SK-N-SH (cell line): ENCODE results near the gene C1QTNF8.

ENCODE experiments used
- CHD2 ChIP-seq: fragments of 150-350 bp; IDR thresholded peaks from 2 replicates; pipeline ENCODE4 v1.6.1; 2018; ENCODE audit warnings: low read length; ENCODE audit not compliant: partially characterized antibody
- CTCF ChIP-seq: fragments of 200-600 bp; sonication (generic); IDR thresholded peaks from 2 replicates; pipeline ENCODE4 v1.6.1; 2017; ENCODE audit warnings: antibody characterized with exemption, mild to moderate bottlenecking, moderate library complexity
- EZH2phosphoT487 ChIP-seq: fragments of 200-600 bp; sonication (generic); IDR thresholded peaks from 2 replicates; pipeline ENCODE4 v1.6.1; 2017; ENCODE audit warnings: low read depth, mixed run types, mild to moderate bottlenecking, antibody characterized with exemption, moderate library complexity, borderline replicate concordance
- FOXM1 ChIP-seq: IDR thresholded peaks from 2 replicates; pipeline ENCODE4 v1.4.0; 2012; ENCODE audit warnings: low read depth, mild to moderate bottlenecking
- GATA2 ChIP-seq: sonication (generic); formaldehyde crosslinking; IDR thresholded peaks from 2 replicates; pipeline ENCODE4 v1.5.0; 2020; ENCODE audit warnings: mild to moderate bottlenecking, missing genetic modification reagents
- JUND ChIP-seq: IDR thresholded peaks from 2 replicates; pipeline ENCODE4 v1.4.0; 2012
- MAX ChIP-seq: IDR thresholded peaks from 2 replicates; pipeline ENCODE4 v1.4.0; 2012; ENCODE audit warnings: low read depth
- POLR2AphosphoS5 ChIP-seq: IDR thresholded peaks from 2 replicates; pipeline ENCODE4 v1.6.1; 2012; ENCODE audit warnings: low read depth, low read length
- REST ChIP-seq: IDR thresholded peaks from 2 replicates; pipeline ENCODE4 v1.6.1; 2012; ENCODE audit warnings: mild to moderate bottlenecking, low read depth, low read length, moderate library complexity
- SIN3A ChIP-seq: IDR thresholded peaks from 2 replicates; pipeline ENCODE4 v1.6.1; 2012; ENCODE audit warnings: low read depth, mild to moderate bottlenecking, low read length, moderate library complexity, borderline replicate concordance
- SMC3 ChIP-seq: IDR thresholded peaks from 2 replicates; pipeline ENCODE4 v1.6.1; 2012; ENCODE audit warnings: low read depth, low read length, improper control_type of control experiment
- TAF1 ChIP-seq: IDR thresholded peaks from 2 replicates; pipeline ENCODE4 v1.6.1; 2012; ENCODE audit warnings: low read depth, mild to moderate bottlenecking, low read length, moderate library complexity, borderline replicate concordance
- USF2 ChIP-seq: fragments of 150-350 bp; IDR thresholded peaks from 2 replicates; pipeline ENCODE4 v1.6.1; 2017; ENCODE audit warnings: antibody characterized with exemption, low read length, low read depth, borderline replicate concordance
- ZBTB33 ChIP-seq: IDR thresholded peaks from 2 replicates; pipeline ENCODE4 v1.4.0; 2012; ENCODE audit warnings: low read depth, borderline replicate concordance

- TF ChIP-seq REST: no peak
- TF ChIP-seq CTCF: no peak
- no peak for TF ChIP-seq POLR2AphosphoS5
- TF ChIP-seq FOXM1: no peak
- TF ChIP-seq SMC3: no peak
- TF ChIP-seq EZH2phosphoT487: no peak
- TF ChIP-seq ZBTB33: no peak
- TF ChIP-seq JUND: no peak
- no peak for TF ChIP-seq SIN3A
- no peak for TF ChIP-seq GATA2 (CRISPR knock-in tag)
- TF ChIP-seq MAX: no peak
- TF ChIP-seq CHD2: no peak
- no peak for TF ChIP-seq TAF1
- no peak for TF ChIP-seq USF2
Observed at GRCh38 chr16:1096169-1097082, at the start of gene C1QTNF8.
